ENCODE measurements around the gene BTBD9. TPM values are rescaled to one million over a fixed set of nuclear protein-coding genes. Genes with fewer than 3 reads are reported as not detected.

Gene BTBD9
- total RNA-seq, 1 experiment from 2014 or later: 10.8 TPM

GRCh38 chr6:38134704-38135088 lies 505.0 kb downstream of the BTBD9 start:
- TF ChIP-seq EZH2 (IDR thresholded peaks at IDR 0.05; ENCODE audit: low read depth): no peak
- no peak for TF ChIP-seq CTCF (conservative IDR thresholded peaks at IDR 0.05)
- Histone ChIP-seq H3F3A (ENCODE audit: insufficient read depth, low read depth) (peaks cover 28% of the 10 kb centered on the region), H2AFZ (no peak overlapping the region), H3K27me3 (ENCODE audit: insufficient read depth, low read depth) (no peaks in the 10 kb centered on the region), H3K27ac (peak overlapping the region; percentile 55), H3K4me2 (peak overlapping the region; percentile 55), H3K4me1 (replicated peaks; ENCODE audit: insufficient read depth) (peaks cover 20% of the 10 kb centered on the region), H3K9me3 (ENCODE audit: insufficient read depth, low read depth) (no peaks in the 10 kb centered on the region), H3K79me2 (ENCODE audit: low read depth) (peaks cover 27% of the 10 kb centered on the region), H4K20me1 (ENCODE audit: insufficient read depth) (peaks cover 3% of the 10 kb centered on the region; the same call in 1 of the 2 replicates), H3K4me3 (no peak overlapping the region), H3K9me2 (ENCODE audit: insufficient read depth) (no peaks in the 10 kb centered on the region), H3K36me3 (ENCODE audit: low read depth) (no peaks in the 10 kb centered on the region)
- CTCF ChIA-PET: interaction anchor here (0.5 kb wide), 1 partner anchor 261 kb away, joined by 4 read pairs; no protein-coding TSS in a partner anchor
- no TSS peak for BruUV-seq (replicated peaks)
- DNase-seq: no peak
- POLR2A ChIA-PET (ENCODE audit: unreplicated experiment): no interaction called here
- intact Hi-C loops (cut with micrococcal nuclease; ENCODE audit: unreplicated experiment): loop anchor here (2.0 kb wide), 1 partner anchor 316 kb away; the partner anchor contains the start of gene ZFAND3

GRCh38 chr6:38133932-38134703 lies 505.6 kb downstream of the BTBD9 start:
- intact Hi-C loops (cut with micrococcal nuclease; ENCODE audit: unreplicated experiment): loop anchor here (2.0 kb wide), 1 partner anchor 315 kb away; the partner anchor contains the start of gene ZFAND3
- Histone ChIP-seq H3K79me2 (ENCODE audit: low read depth) (peaks cover 32% of the 10 kb centered on the region), H3K4me2 (peak overlapping the region; percentile 55), H3F3A (ENCODE audit: insufficient read depth, low read depth) (peaks cover 28% of the 10 kb centered on the region), H3K9me3 (ENCODE audit: insufficient read depth, low read depth) (no peaks in the 10 kb centered on the region), H3K4me1 (replicated peaks; ENCODE audit: insufficient read depth) (peaks cover 20% of the 10 kb centered on the region), H3K36me3 (ENCODE audit: low read depth) (no peaks in the 10 kb centered on the region), H3K4me3 (no peak overlapping the region), H2AFZ (no peak overlapping the region), H3K9me2 (ENCODE audit: insufficient read depth) (no peaks in the 10 kb centered on the region), H3K27ac (peak overlapping the region; percentile 55), H3K27me3 (ENCODE audit: insufficient read depth, low read depth) (no peaks in the 10 kb centered on the region), H4K20me1 (ENCODE audit: insufficient read depth) (peaks cover 3% of the 10 kb centered on the region; the same call in 1 of the 2 replicates)
- ChIA-PET CTCF (no interaction called here), POLR2A (ENCODE audit: unreplicated experiment) (no interaction called here)
- no peak for TF ChIP-seq EZH2 (IDR thresholded peaks at IDR 0.05; ENCODE audit: low read depth)
- TF ChIP-seq CTCF (conservative IDR thresholded peaks at IDR 0.05): no peak
- no TSS peak for BruUV-seq (replicated peaks)
- DNase-seq: peak; percentile 71 to 98

GRCh38 chr6:38131527-38131965 lies 508.2 kb downstream of the BTBD9 start:
- no peak overlapping the region for H2AFZ ChIP-seq
- H3K4me3 ChIP-seq: no peak overlapping the region
- H3K9me2 ChIP-seq (ENCODE audit: insufficient read depth): no peaks in the 10 kb centered on the region
- POLR2A ChIA-PET (ENCODE audit: unreplicated experiment): no interaction called here
- peaks cover 32% of the 10 kb centered on the region for H3K79me2 ChIP-seq (ENCODE audit: low read depth)
- TF ChIP-seq CTCF (conservative IDR thresholded peaks at IDR 0.05) (no peak), EZH2 (IDR thresholded peaks at IDR 0.05; ENCODE audit: low read depth) (no peak)
- H3F3A ChIP-seq (ENCODE audit: insufficient read depth, low read depth): peaks cover 28% of the 10 kb centered on the region
- H3K27ac ChIP-seq: no peak overlapping the region
- H3K27me3 ChIP-seq (ENCODE audit: insufficient read depth, low read depth): no peaks in the 10 kb centered on the region
- DNase-seq: no peak
- H3K4me1 ChIP-seq (replicated peaks; ENCODE audit: insufficient read depth): peaks cover 20% of the 10 kb centered on the region
- no peaks in the 10 kb centered on the region for H3K9me3 ChIP-seq (ENCODE audit: insufficient read depth, low read depth)
- no TSS peak for BruUV-seq (replicated peaks)
- CTCF ChIA-PET: no interaction called here
- intact Hi-C loops (cut with micrococcal nuclease; ENCODE audit: unreplicated experiment): no loop called here
- peaks cover 3% of the 10 kb centered on the region; the same call in 1 of the 2 replicates for H4K20me1 ChIP-seq (ENCODE audit: insufficient read depth)
- no peaks in the 10 kb centered on the region for H3K36me3 ChIP-seq (ENCODE audit: low read depth)
- no peak overlapping the region for H3K4me2 ChIP-seq

Measured in PC-9 (cell line).